ENCODE measurements around the gene SLC32A1.

The SLC32A1 gene

DNA sequence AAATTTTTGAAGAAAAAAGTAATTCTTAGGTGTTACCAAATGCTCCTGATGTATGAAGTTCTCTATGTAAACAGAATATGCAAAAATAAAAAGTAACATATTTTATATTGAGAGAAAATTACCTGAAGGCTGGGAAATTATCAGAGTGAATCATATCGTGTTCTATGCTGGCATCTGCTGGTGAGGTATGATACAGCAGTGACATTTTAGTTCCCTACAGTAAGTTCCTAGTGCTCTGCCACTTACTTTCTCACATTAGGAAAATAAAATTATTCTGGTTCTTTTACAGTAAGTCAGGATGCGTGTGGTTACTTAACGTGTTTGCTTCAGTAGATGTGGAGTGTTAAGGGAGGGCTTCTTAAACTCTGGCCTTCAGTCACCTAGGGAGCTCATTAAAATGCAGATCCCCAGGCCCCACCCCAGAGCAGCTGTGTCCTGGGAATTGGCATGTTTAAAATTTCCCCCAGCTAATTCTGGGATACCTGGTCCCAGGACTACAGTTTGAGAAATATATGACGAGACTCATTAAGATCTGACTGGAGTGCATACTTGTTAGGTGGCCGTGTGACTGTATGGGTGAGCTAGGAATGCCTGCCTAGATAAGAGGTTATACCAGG lies 27.2 kb downstream of the SLC32A1 start:
- no peak for DNase-seq (ENCODE audit: low read depth in 1 of 2, low spot score in 1 of 2)

GRCh38 chr20:38752029-38752428 lies 27.7 kb downstream of the SLC32A1 start:
- no peak for DNase-seq (ENCODE audit: low read depth in 1 of 2, low spot score in 1 of 2)

GRCh38 chr20:38754924-38755323 lies 30.6 kb downstream of the SLC32A1 start:
- no peak for DNase-seq (ENCODE audit: low read depth in 1 of 2, low spot score in 1 of 2)

DNA sequence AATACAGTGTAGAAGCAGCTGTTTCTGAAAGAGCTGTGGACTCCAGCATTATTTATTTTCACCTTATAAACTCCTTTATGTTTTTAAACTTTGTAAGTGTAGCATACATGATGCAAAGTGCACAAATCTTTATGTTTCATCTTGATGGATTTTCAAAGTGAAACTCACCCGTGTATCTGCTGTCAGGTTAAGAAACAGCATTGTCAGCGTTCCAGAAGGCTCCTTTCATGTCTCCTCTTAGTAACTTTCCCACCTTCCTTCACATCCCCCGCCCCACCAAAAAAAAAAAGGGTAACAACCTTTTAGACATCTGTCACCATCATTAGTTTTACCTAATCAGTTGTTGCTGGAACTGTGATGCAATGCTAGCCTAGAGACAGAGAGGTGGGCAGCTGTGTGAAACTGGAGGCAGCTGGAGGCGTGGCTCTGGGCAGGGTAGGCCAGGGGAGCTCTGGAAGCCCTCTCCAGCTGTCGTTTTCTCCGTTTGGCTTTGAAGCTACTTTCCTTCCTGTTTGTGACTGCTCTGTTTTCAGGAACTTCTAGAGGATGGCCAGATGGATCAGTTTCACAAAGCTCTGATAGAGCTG lies 31.1 kb downstream of the SLC32A1 start:
- DNase-seq (ENCODE audit: low read depth in 1 of 2, low spot score in 1 of 2) = no peak

DNA sequence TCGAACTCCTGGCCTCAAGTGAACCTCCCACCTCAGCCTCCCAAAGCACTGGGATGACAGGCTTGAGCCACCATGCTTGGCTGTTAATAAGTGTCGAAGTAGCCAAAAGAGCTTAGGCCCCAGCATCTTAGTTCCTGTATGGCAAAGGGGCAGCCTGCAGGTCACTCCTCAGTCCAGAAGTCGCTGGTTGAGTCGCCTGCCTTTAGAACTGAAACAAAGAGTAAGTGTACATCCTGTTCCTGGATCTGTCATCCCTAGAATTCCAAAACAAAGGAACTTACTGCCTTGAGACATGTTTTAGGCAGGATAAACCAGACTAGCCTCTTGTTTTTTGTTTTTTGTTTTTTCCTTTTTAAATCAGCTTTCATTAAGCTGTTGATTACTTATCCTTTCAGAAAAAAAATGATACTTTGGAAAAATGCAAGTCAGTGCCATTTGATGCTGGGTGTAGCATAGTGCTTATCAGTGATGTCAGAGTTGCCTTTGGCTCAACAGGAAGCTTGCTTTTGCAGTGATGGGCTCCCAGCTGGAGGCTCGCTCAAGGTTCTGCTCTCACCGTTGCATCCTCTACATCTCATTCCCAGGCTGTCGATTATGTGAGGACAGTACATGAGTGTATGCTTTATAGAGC lies 33.0 kb downstream of the SLC32A1 start:
- no peak for DNase-seq (ENCODE audit: low read depth in 1 of 2, low spot score in 1 of 2)

DNA sequence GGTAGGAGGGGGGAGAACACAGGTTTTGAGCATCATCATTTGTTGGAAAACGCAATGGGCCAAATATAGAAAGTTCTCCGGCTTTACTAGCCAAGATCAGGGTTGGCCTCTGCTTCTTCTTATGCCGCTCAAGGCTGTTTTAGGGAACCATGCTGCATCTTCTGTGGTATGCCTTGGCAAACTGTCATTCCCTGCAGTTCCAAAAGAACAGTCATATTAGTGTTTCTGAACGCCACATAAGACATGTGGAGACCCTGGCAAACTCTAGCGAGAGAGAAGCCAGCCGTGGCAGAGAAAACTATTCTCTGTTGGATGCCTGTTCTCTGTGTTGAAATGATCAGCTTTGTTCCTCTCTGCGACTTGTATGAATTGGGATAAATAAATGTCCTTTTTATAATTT lies 34.8 kb downstream of the SLC32A1 start:
- DNase-seq (ENCODE audit: low read depth in 1 of 2, low spot score in 1 of 2) = no peak

DNA sequence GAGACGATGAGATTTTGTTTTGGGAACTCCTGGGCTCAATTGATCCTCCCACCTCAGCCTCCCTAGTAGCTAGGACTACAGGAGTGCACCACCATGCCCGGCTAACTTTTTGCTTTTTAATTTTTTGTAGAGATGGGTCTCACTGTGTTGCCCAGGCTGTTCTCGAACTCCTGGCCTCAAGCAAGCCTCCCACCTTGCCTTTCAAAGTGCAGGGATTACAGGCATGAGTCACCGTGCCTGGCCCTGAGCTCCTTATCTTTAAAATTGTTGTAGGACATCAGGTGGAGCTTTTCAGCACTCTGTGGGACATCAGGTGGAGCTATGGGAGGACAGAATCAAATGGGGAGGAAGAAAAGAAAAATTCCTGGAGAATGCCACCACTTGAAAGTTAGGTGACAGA lies 36.7 kb downstream of the SLC32A1 start:
- no peak for DNase-seq (ENCODE audit: low read depth in 1 of 2, low spot score in 1 of 2)

DNA sequence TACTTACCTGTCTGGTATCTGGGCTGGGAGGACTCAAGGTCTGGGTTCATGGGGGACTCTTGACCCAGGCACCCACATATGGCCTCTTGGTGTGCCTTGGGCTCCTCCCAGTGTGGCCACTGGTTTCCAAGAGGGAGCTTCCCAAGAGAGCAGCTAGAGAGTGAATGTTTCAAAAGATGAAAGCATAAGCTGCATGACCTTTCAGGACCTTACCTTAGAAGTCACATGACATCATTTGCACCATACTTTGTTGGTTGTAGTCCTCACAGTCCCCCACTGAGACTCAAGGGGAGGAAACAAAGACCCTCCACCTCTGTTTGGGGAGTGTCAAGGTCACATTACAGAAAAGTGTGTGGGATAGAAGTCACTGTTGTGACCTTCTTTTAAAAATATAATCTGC lies 37.9 kb downstream of the SLC32A1 start:
- DNase-seq (ENCODE audit: low read depth in 1 of 2, low spot score in 1 of 2) = no peak

DNA sequence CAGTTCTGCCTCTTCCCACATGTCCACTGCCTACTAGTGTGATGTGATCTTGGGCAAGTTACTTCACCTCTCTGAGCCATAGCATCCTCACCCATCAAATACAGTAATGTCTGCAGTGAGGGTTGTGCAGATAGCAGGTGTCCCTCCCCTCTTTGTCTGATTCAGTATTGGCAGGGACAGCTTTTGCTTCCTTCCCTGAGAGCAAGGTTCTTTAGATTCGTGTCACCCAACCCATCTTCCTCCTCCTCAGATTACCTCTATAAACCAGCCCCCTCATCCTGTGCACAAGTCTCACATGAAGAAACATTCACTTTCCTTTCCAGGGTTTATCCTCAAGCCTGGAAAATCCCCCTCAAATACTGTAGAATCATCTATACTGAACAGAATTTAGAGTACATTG lies 39.3 kb downstream of the SLC32A1 start:
- no peak for DNase-seq (ENCODE audit: low read depth in 1 of 2, low spot score in 1 of 2)

DNA sequence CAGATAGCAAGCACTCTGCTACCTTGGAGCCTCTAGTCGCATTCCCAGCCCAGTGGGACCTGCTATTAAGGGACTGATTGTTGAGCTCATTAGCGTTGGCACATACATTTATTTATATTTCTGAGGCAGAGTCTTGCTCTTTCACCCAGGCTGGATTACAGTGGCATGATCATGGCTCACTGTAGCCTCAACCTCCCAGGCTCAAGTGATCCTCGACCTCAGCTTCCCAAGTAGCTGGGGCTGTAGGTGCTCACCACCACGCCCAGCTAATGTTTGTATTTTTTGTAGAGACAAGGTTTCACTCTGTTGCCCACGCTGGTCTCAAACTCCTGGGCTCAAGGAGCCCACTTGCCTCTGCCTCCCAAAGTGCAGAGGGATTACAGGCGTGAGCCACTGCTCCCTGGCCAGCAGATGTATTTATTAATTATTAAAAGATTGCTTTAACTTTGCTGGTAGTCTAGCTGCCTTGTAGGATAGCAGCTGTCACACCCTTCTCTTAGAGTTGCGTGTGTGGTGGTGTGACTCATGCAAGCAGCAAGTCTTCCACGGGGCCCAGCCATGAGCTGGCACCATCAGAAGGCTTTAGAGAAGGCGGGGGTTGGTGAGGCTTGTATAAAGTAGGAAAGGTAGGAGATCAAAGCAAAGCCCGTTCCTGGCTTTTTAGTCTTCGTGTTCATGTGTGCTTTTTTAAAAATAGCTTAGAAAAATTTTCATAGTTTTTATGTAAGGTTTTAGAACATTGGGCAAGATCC lies 40.5 kb downstream of the SLC32A1 start:
- DNase-seq (ENCODE audit: low read depth in 1 of 2, low spot score in 1 of 2) = peak in 1 of 2 donors; percentile 31

DNA sequence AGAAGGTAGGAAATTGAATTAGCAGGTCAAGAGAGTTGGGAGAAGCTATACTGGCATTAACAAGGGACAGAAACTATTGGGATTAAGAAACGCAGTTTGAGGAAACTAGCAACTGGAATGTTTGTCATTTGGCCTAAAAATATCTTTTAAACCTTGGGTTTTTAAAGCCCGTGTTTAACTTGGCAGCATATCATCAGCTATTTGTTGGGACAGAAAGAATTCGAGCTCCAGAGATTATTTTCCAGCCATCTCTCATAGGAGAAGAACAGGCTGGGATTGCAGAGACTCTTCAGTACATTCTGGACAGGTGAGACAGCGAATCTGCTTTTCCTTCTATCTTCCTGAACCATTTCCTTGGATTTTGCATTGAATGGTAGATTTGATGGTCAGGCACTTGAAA lies 41.8 kb downstream of the SLC32A1 start:
- DNase-seq (ENCODE audit: low read depth in 1 of 2, low spot score in 1 of 2) = no peak

DNA sequence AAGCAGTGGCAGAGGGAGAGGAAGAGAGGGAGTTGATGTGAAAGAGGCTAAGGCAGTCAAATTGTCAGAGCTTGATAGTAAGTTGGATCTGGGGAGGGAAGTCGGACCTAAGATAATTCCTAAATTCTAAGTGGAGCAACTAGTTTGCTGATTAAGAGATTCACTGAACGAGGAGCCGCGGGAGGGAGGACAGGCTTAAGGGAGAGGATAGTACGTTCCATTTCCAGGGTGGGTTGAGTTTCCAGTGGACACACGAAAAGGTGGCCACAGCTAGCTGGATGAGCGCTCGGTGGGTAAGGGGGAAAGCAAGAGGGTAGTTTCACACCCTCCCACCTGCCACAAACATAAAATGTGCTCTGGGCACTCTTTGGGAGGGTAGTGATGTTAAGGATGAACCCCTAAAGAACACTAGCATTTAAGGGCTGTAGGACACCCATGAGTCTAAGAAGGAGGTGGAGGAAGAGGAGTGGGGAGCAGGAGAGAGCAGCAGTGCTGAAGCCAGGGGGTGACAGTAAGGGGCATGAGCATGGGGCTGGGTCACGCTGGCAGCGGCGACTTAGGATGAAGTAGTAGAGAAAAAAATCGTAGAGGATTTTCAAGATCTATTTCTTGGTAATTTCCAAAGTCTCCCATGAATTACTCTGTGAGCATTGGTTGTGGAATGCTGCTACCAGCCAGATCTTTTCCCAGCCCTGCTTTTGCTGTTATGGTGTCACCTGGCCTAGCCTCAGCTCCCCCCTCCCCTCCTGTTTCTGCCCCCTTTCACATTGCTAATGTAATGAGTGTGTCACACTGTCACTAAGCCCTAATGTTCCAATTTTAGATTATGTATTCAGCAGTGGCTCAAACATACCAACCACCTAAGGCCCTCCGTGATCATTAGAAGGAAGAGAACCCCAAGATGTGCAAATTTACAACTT lies 45.4 kb downstream of the SLC32A1 start:
- DNase-seq (ENCODE audit: low read depth in 1 of 2, low spot score in 1 of 2) = no peak

DNA sequence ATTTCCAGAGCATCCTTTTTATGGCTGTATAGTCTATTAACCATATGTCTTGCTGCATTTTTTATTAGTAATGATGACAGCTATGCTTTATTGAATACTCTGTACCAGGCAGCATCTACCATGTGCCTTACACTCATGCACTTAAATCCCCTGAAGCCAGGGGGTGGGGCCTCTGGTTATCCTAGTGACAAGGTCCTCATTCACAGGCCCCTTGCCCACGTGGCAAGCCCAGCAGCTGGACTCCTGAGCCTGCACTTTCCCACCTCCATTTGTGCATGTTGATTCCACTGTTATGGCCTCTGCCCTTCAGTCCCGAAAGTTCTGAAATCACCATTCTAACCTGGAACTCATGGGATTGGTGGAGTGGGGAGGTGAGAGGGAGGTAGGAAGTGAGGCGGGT lies 46.3 kb downstream of the SLC32A1 start:
- no peak for DNase-seq (ENCODE audit: low read depth in 1 of 2, low spot score in 1 of 2)

- no peak for DNase-seq (ENCODE audit: low read depth in 1 of 2, low spot score in 1 of 2)
These were observed 46.7 kb downstream of the SLC32A1 start for GRCh38 chr20:38770970-38771369.

- DNase-seq (ENCODE audit: low read depth in 1 of 2, low spot score in 1 of 2) = no peak
These were observed 47.3 kb downstream of the SLC32A1 start for GRCh38 chr20:38771621-38772020.

- DNase-seq (ENCODE audit: low read depth in 1 of 2, low spot score in 1 of 2) = no peak
These were observed 49.9 kb downstream of the SLC32A1 start for GRCh38 chr20:38774167-38774566.

- DNase-seq (ENCODE audit: low read depth in 1 of 2, low spot score in 1 of 2) = no peak
These were observed 52.1 kb downstream of the SLC32A1 start for GRCh38 chr20:38776363-38776762.

All from stimulated activated CD4-positive, alpha-beta T cell treated with anti-CD3 and anti-CD28 coated beads, Interleukin-15, amount 100 ng/mL, for 1 hour (primary cell).